GM23338 (cell line): ENCODE measurements around the gene SARM1.

Experiments used
- CREB1 ChIP-seq: fragments of 250-450 bp; sonication (Bioruptor Pico); IDR thresholded peaks from 2 replicates; pipeline ENCODE4 v1.5.0; 2020; ENCODE audit warnings: low read depth, mild to moderate bottlenecking, moderate library complexity
- CTCF ChIP-seq, 2 experiments: fragments of 200-600 bp in 1 of 2; sonication (generic) in 1 of 2; conservative IDR thresholded peaks; 2 replicates each; pipeline versions ENCODE4 v1.5.1 to v1.6.1; 2016 to 2017; ENCODE audit warnings: antibody characterized with exemption in 2 of 2, low read depth in 2 of 2, mild to moderate bottlenecking in 2 of 2, moderate library complexity in 1 of 2
- EZH2 ChIP-seq: fragments of 200-600 bp; sonication (generic); IDR thresholded peaks from one replicate; pipeline ENCODE4 v1.8.0; 2017; ENCODE audit warnings: antibody characterized with exemption, mild to moderate bottlenecking, low read depth; ENCODE audit not compliant: unreplicated experiment
- EZH2phosphoT487 ChIP-seq: fragments of 200-600 bp; sonication (generic); IDR thresholded peaks from one replicate; pipeline ENCODE4 v1.8.1; 2018; ENCODE audit warnings: antibody characterized with exemption; ENCODE audit not compliant: unreplicated experiment
- JUNB ChIP-seq: IDR thresholded peaks from one replicate; pipeline ENCODE4 v1.6.1; 2016; ENCODE audit warnings: antibody characterized with exemption; ENCODE audit not compliant: unreplicated experiment
- NANOG ChIP-seq: IDR thresholded peaks from 2 replicates; pipeline ENCODE4 v1.6.1; 2016; ENCODE audit warnings: antibody characterized with exemption, borderline replicate concordance
- POLR2AphosphoS5 ChIP-seq: IDR thresholded peaks from 2 replicates; pipeline ENCODE4 v1.6.1; 2016; ENCODE audit warnings: antibody characterized with exemption, low read depth
- REST ChIP-seq: IDR thresholded peaks from one replicate; pipeline ENCODE4 v1.6.1; 2018; ENCODE audit warnings: antibody characterized with exemption; ENCODE audit not compliant: unreplicated experiment
- ZNF114 ChIP-seq: fragments of 250-450 bp; sonication (Bioruptor Pico); IDR thresholded peaks from 2 replicates; pipeline ENCODE4 v1.5.0; 2020; ENCODE audit warnings: mild to moderate bottlenecking, moderate library complexity
- TF ChIP-seq, protein P1 (sequence below): fragments of 250-450 bp; sonication (Bioruptor Pico); IDR thresholded peaks from 2 replicates; pipeline ENCODE4 v1.5.0; 2020; ENCODE audit warnings: mild to moderate bottlenecking, moderate library complexity
- TF ChIP-seq, protein P2 (sequence below): IDR thresholded peaks from 2 replicates; pipeline ENCODE4 v1.6.1; 2016; ENCODE audit warnings: antibody characterized with exemption

DNA sequence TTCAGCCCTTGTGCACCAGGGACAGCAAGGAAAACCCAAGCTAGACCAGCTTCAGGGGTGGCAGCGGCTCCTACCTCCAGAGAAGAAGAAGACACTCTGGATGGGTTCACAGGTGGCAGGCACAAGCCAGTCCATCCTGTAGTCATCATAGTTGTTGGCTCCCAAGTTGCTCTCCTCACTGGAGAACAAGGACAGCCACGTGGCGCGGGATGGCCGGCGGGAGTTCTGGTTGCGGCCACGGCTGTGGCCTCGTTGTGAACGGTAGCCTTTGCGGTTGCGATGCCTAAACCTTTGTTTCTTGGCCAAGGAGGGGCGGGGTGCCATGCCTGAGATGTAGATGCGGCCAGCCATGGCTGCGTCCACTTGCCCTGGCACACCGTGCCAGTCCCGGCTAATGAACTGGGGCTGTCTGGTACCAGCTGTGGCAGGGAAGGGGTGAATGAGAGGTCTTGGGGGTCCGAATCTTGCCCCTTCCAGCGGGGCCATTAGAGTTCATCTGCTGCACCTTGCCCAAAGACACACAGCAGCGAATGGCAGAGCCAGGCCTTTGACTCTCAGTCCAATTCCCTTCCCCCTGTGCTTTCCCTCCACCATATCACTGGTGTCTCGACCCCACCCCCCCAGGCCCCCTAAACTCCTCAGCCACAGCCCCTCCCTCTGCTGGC is 3.7 kb upstream of the SARM1 start:
- no peak for TF ChIP-seq REST
- no peak for TF ChIP-seq EZH2
- TF ChIP-seq CTCF (conservative IDR thresholded peaks at IDR 0.05; ENCODE audit: low read depth in 2 of 2), result no peak
- TF ChIP-seq POLR2AphosphoS5, result no peak
- TF ChIP-seq, protein P1, sequence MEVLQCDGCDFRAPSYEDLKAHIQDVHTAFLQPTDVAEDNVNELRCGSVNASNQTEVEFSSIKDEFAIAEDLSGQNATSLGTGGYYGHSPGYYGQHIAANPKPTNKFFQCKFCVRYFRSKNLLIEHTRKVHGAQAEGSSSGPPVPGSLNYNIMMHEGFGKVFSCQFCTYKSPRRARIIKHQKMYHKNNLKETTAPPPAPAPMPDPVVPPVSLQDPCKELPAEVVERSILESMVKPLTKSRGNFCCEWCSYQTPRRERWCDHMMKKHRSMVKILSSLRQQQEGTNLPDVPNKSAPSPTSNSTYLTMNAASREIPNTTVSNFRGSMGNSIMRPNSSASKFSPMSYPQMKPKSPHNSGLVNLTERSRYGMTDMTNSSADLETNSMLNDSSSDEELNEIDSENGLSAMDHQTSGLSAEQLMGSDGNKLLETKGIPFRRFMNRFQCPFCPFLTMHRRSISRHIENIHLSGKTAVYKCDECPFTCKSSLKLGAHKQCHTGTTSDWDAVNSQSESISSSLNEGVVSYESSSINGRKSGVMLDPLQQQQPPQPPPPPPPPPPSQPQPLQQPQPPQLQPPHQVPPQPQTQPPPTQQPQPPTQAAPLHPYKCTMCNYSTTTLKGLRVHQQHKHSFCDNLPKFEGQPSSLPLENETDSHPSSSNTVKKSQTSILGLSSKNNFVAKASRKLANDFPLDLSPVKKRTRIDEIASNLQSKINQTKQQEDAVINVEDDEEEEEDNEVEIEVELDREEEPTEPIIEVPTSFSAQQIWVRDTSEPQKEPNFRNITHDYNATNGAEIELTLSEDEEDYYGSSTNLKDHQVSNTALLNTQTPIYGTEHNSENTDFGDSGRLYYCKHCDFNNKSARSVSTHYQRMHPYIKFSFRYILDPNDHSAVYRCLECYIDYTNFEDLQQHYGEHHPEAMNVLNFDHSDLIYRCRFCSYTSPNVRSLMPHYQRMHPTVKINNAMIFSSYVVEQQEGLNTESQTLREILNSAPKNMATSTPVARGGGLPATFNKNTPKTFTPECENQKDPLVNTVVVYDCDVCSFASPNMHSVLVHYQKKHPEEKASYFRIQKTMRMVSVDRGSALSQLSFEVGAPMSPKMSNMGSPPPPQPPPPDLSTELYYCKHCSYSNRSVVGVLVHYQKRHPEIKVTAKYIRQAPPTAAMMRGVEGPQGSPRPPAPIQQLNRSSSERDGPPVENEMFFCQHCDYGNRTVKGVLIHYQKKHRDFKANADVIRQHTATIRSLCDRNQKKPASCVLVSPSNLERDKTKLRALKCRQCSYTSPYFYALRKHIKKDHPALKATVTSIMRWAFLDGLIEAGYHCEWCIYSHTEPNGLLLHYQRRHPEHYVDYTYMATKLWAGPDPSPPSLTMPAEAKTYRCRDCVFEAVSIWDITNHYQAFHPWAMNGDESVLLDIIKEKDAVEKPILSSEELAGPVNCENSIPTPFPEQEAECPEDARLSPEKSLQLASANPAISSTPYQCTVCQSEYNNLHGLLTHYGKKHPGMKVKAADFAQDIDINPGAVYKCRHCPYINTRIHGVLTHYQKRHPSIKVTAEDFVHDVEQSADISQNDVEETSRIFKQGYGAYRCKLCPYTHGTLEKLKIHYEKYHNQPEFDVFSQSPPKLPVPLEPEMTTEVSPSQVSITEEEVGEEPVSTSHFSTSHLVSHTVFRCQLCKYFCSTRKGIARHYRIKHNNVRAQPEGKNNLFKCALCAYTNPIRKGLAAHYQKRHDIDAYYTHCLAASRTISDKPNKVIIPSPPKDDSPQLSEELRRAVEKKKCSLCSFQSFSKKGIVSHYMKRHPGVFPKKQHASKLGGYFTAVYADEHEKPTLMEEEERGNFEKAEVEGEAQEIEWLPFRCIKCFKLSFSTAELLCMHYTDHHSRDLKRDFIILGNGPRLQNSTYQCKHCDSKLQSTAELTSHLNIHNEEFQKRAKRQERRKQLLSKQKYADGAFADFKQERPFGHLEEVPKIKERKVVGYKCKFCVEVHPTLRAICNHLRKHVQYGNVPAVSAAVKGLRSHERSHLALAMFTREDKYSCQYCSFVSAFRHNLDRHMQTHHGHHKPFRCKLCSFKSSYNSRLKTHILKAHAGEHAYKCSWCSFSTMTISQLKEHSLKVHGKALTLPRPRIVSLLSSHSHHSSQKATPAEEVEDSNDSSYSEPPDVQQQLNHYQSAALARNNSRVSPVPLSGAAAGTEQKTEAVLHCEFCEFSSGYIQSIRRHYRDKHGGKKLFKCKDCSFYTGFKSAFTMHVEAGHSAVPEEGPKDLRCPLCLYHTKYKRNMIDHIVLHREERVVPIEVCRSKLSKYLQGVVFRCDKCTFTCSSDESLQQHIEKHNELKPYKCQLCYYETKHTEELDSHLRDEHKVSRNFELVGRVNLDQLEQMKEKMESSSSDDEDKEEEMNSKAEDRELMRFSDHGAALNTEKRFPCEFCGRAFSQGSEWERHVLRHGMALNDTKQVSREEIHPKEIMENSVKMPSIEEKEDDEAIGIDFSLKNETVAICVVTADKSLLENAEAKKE (CRISPR knock-in tag), result no peak
- TF ChIP-seq ZNF114, result no peak
- TF ChIP-seq, protein P2, sequence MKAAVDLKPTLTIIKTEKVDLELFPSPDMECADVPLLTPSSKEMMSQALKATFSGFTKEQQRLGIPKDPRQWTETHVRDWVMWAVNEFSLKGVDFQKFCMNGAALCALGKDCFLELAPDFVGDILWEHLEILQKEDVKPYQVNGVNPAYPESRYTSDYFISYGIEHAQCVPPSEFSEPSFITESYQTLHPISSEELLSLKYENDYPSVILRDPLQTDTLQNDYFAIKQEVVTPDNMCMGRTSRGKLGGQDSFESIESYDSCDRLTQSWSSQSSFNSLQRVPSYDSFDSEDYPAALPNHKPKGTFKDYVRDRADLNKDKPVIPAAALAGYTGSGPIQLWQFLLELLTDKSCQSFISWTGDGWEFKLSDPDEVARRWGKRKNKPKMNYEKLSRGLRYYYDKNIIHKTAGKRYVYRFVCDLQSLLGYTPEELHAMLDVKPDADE, result no peak
- no peak for TF ChIP-seq JUNB
- no peak for TF ChIP-seq EZH2phosphoT487
- no peak for TF ChIP-seq CREB1
- no peak for TF ChIP-seq NANOG
